SK-N-SH (cell line): ENCODE results near the gene CCDC88C. TPM values are rescaled to one million over a fixed set of nuclear protein-coding genes. Genes with fewer than 3 reads are reported as not detected.

Experiments
- CTCF ChIA-PET: fragments of 300-600, 350-600 bp; formaldehyde crosslinking; extraction: SDS; loops from one replicate; lab custom pipeline; 2021; lab: Yijun Ruan, JAX
- POLR2A ChIA-PET: fragments of 350-600 bp; sonication (Branson Sonifier 250); formaldehyde crosslinking; extraction: SDS; loops from one replicate; lab custom pipeline; 2020; ENCODE audit warnings: antibody characterized with exemption, inconsistent platforms; lab: Yijun Ruan, JAX
- DNase-seq: peaks from one replicate; pipeline ENCODE4 v3.0.0; 2012
- H2AFZ ChIP-seq: fragments of 200-600 bp; sonication (generic); 2 replicates; pipeline ENCODE4 v1.8.1; 2016; ENCODE audit warnings: antibody characterized with exemption, mild to moderate bottlenecking, low read depth
- H3F3A ChIP-seq: fragments of 200-600 bp; sonication (generic); replicated peaks from 2 replicates; pipeline ENCODE3; 2016; ENCODE audit warnings: antibody characterized with exemption, mild to moderate bottlenecking; ENCODE audit not compliant: insufficient read depth
- H3K27ac ChIP-seq, 2 experiments: fragments of 200-500 bp in 1 of 2; fragments of 200-600 bp in 1 of 2; sonication (Bioruptor generic) in 1 of 2; sonication (generic), shearing (Covaris generic) in 1 of 2; 2 replicates each; pipeline versions ENCODE4 v1.5.1 to v1.6.1; 2014 to 2016; ENCODE audit warnings: low read depth in 2 of 2, inconsistent platforms in 1 of 2, low read length in 1 of 2, mild to moderate bottlenecking in 1 of 2, mixed read lengths in 1 of 2
- H3K27me3 ChIP-seq: fragments of 200-600 bp; sonication (generic), shearing (Covaris generic); 2 replicates; pipeline ENCODE4 v1.6.1; 2016; ENCODE audit warnings: mixed run types; ENCODE audit not compliant: insufficient read depth
- H3K36me3 ChIP-seq, 2 experiments: fragments of 200-500 bp in 1 of 2; fragments of 200-600 bp in 1 of 2; sonication (Bioruptor generic) in 1 of 2; sonication (generic) in 1 of 2; replicated peaks in 1 of 2; 2 replicates each; pipeline versions ENCODE3 to v1.5.1; 2014 to 2016; ENCODE audit warnings: low read length in 1 of 2, mild to moderate bottlenecking in 1 of 2; ENCODE audit not compliant: insufficient read depth in 2 of 2, control insufficient read depth in 1 of 2
- H3K4me1 ChIP-seq, 2 experiments: fragments of 200-500 bp in 1 of 2; fragments of 200-600 bp in 1 of 2; sonication (Bioruptor generic) in 1 of 2; sonication (generic), shearing (Covaris generic) in 1 of 2; 2 replicates each; pipeline versions ENCODE4 v1.5.1 to v1.6.1; 2014 to 2016; ENCODE audit warnings: low read depth in 1 of 2, low read length in 1 of 2, mixed run types in 1 of 2; ENCODE audit not compliant: insufficient read depth in 2 of 2, control insufficient read depth in 1 of 2
- H3K4me2 ChIP-seq: fragments of 200-600 bp; sonication (generic), shearing (Covaris generic); 2 replicates; pipeline ENCODE4 v1.6.1; 2017; ENCODE audit warnings: mixed run types
- H3K4me3 ChIP-seq, 2 experiments: fragments of 200-500 bp in 1 of 2; fragments of 200-600 bp in 1 of 2; sonication (Bioruptor generic) in 1 of 2; sonication (generic), shearing (Covaris generic) in 1 of 2; 2 replicates each; pipeline versions ENCODE4 v1.5.1 to v1.8.1; 2014 to 2016; ENCODE audit warnings: low read depth in 2 of 2, inconsistent platforms in 1 of 2, low read length in 1 of 2, mild to moderate bottlenecking in 1 of 2, mixed read lengths in 1 of 2, moderate library complexity in 1 of 2
- H3K79me2 ChIP-seq: fragments of 200-600 bp; sonication (generic); 2 replicates; pipeline ENCODE4 v1.8.1; 2017; ENCODE audit warnings: mild to moderate bottlenecking; ENCODE audit not compliant: insufficient read depth
- H3K9ac ChIP-seq: fragments of 200-600 bp; sonication (generic); 2 replicates; pipeline ENCODE4 v1.6.1; 2017; ENCODE audit warnings: mixed run types
- H3K9me2 ChIP-seq: fragments of 200-600 bp; sonication (generic); 2 replicates; pipeline ENCODE4 v1.6.1; 2017; ENCODE audit warnings: mixed run types
- H3K9me3 ChIP-seq: fragments of 200-600 bp; sonication (generic); 2 replicates; pipeline ENCODE4 v1.6.1; 2017; ENCODE audit warnings: mixed run types, mild to moderate bottlenecking, moderate library complexity
- H4K20me1 ChIP-seq: fragments of 200-600 bp; sonication (generic); 2 replicates; pipeline ENCODE4 v1.6.1; 2017; ENCODE audit warnings: mild to moderate bottlenecking, mixed run types; ENCODE audit not compliant: insufficient read depth
- CHD2 ChIP-seq: fragments of 150-350 bp; IDR thresholded peaks from 2 replicates; pipeline ENCODE4 v1.6.1; 2018; ENCODE audit warnings: low read length; ENCODE audit not compliant: partially characterized antibody
- FOSL2 ChIP-seq: IDR thresholded peaks from 2 replicates; pipeline ENCODE4 v1.4.0; 2012; ENCODE audit warnings: low read depth, mild to moderate bottlenecking, moderate library complexity, borderline replicate concordance
- FOXM1 ChIP-seq: IDR thresholded peaks from 2 replicates; pipeline ENCODE4 v1.4.0; 2012; ENCODE audit warnings: low read depth, mild to moderate bottlenecking
- NFIC ChIP-seq: IDR thresholded peaks from 2 replicates; pipeline ENCODE4 v1.4.0; 2012; ENCODE audit warnings: borderline replicate concordance
- RAD21 ChIP-seq: IDR thresholded peaks from 2 replicates; pipeline ENCODE4 v1.6.1; 2012; ENCODE audit warnings: mild to moderate bottlenecking, low read length
- SIN3A ChIP-seq: IDR thresholded peaks from 2 replicates; pipeline ENCODE4 v1.6.1; 2012; ENCODE audit warnings: low read depth, mild to moderate bottlenecking, low read length, moderate library complexity, borderline replicate concordance
- TEAD4 ChIP-seq: IDR thresholded peaks from 2 replicates; pipeline ENCODE4 v1.4.0; 2012; ENCODE audit warnings: mild to moderate bottlenecking, borderline replicate concordance; ENCODE audit not compliant: insufficient read depth
- YY1 ChIP-seq: IDR thresholded peaks from 2 replicates; pipeline ENCODE4 v1.4.0; 2012; ENCODE audit warnings: low read depth, mild to moderate bottlenecking
- WGBS: methylation state at CpG from one replicate; pipeline ENCODE4 v1.1.6; 2017; ENCODE audit warnings: low lambda C conversion rate; 5-methylcytosine and 5-hydroxymethylcytosine counted together
- polyA plus RNA-seq, 3 experiments: library from polyadenylated mRNA; depleted of rRNA; stranded (reverse); fragments of >200 nt; gene quantifications; 2 replicates each; pipeline ENCODE4 v1.2.3, GENCODE V29; 2012
- TF ChIP-seq, protein P1 (sequence below): IDR thresholded peaks from 2 replicates; pipeline ENCODE4 v1.4.0; 2012; ENCODE audit warnings: low read depth, borderline replicate concordance
- TF ChIP-seq, protein P2 (sequence below): IDR thresholded peaks from 2 replicates; pipeline ENCODE4 v1.4.0; 2012; ENCODE audit warnings: low read depth, borderline replicate concordance
- TF ChIP-seq, protein P3 (sequence below): fragments of 150-350 bp; IDR thresholded peaks from 2 replicates; pipeline ENCODE4 v1.6.1; 2017; ENCODE audit warnings: antibody characterized with exemption, low read length, low read depth, borderline replicate concordance
- TF ChIP-seq, protein P4 (sequence below): IDR thresholded peaks from 2 replicates; pipeline ENCODE4 v1.4.0; 2012; ENCODE audit warnings: low read depth
- TF ChIP-seq, protein P5 (sequence below): IDR thresholded peaks from 2 replicates; pipeline ENCODE4 v1.6.1; 2012; ENCODE audit warnings: mild to moderate bottlenecking, low read depth, low read length, moderate library complexity

Gene CCDC88C
- polyA plus RNA-seq, 1 of the 3 experiments (the other 2 are of a cell fraction), result 0.39 TPM

DNA sequence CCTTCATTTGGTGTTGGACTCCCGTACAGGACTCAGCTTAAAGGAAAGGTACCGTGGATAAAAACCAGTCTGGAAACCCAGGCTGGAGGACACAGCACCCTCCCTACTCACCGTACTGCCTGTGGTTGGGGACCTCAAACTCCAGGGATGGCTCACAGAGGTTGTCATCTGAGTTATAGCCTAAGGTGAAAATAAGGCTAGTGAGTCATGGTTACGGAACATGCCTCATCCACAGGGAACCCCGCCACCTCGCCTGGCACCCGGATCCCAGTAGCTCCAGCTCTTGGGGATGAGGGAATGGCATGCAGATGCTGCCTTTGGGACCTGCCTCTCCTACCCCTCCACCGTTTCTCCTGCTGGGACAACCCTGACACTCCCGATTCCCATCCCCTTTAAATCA lies 136.3 kb downstream of the CCDC88C start:
- Histone ChIP-seq H4K20me1 (no peaks in the 10 kb centered on the region), H3K4me3 (no peak overlapping the region), H3K79me2 (no peaks in the 10 kb centered on the region), H3K9me2 (no peaks in the 10 kb centered on the region), H3K4me2 (no peak overlapping the region), H3K4me1 (peaks cover 20 to 59% of the 10 kb centered on the region in 2 experiments; a peak in 3 of 4 replicates), H3K9ac (no peak overlapping the region), H3K27ac (peak overlapping the region in 1 of 2 experiments; percentile 39; a peak in 1 of 4 replicates), H3K36me3 (no peaks in the 10 kb centered on the region), H3F3A (no peaks in the 10 kb centered on the region), H3K27me3 (no peaks in the 10 kb centered on the region), H3K9me3 (no peaks in the 10 kb centered on the region), H2AFZ (no peak overlapping the region)
- ChIA-PET POLR2A (no interaction called here), CTCF (interaction anchor here (1.3 to 18.4 kb wide), 5 partner anchors 30 to 379 kb away, joined by 3 to 391 read pairs (median 5); partner anchors contain the start of gene CCDC88C)
- TF ChIP-seq FOSL2, result no peak
- no peak for TF ChIP-seq TEAD4
- no peak for TF ChIP-seq SIN3A
- TF ChIP-seq CHD2, result no peak
- TF ChIP-seq, protein P1, sequence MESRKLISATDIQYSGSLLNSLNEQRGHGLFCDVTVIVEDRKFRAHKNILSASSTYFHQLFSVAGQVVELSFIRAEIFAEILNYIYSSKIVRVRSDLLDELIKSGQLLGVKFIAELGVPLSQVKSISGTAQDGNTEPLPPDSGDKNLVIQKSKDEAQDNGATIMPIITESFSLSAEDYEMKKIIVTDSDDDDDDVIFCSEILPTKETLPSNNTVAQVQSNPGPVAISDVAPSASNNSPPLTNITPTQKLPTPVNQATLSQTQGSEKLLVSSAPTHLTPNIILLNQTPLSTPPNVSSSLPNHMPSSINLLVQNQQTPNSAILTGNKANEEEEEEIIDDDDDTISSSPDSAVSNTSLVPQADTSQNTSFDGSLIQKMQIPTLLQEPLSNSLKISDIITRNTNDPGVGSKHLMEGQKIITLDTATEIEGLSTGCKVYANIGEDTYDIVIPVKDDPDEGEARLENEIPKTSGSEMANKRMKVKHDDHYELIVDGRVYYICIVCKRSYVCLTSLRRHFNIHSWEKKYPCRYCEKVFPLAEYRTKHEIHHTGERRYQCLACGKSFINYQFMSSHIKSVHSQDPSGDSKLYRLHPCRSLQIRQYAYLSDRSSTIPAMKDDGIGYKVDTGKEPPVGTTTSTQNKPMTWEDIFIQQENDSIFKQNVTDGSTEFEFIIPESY, result no peak
- no peak for TF ChIP-seq RAD21
- TF ChIP-seq NFIC, result no peak
- TF ChIP-seq YY1, result no peak
- TF ChIP-seq, protein P2, sequence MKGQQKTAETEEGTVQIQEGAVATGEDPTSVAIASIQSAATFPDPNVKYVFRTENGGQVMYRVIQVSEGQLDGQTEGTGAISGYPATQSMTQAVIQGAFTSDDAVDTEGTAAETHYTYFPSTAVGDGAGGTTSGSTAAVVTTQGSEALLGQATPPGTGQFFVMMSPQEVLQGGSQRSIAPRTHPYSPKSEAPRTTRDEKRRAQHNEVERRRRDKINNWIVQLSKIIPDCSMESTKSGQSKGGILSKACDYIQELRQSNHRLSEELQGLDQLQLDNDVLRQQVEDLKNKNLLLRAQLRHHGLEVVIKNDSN, result no peak
- TF ChIP-seq, protein P3, sequence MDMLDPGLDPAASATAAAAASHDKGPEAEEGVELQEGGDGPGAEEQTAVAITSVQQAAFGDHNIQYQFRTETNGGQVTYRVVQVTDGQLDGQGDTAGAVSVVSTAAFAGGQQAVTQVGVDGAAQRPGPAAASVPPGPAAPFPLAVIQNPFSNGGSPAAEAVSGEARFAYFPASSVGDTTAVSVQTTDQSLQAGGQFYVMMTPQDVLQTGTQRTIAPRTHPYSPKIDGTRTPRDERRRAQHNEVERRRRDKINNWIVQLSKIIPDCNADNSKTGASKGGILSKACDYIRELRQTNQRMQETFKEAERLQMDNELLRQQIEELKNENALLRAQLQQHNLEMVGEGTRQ, result no peak
- TF ChIP-seq, protein P4, sequence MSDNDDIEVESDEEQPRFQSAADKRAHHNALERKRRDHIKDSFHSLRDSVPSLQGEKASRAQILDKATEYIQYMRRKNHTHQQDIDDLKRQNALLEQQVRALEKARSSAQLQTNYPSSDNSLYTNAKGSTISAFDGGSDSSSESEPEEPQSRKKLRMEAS, result no peak
- no peak for TF ChIP-seq FOXM1
- TF ChIP-seq, protein P5, sequence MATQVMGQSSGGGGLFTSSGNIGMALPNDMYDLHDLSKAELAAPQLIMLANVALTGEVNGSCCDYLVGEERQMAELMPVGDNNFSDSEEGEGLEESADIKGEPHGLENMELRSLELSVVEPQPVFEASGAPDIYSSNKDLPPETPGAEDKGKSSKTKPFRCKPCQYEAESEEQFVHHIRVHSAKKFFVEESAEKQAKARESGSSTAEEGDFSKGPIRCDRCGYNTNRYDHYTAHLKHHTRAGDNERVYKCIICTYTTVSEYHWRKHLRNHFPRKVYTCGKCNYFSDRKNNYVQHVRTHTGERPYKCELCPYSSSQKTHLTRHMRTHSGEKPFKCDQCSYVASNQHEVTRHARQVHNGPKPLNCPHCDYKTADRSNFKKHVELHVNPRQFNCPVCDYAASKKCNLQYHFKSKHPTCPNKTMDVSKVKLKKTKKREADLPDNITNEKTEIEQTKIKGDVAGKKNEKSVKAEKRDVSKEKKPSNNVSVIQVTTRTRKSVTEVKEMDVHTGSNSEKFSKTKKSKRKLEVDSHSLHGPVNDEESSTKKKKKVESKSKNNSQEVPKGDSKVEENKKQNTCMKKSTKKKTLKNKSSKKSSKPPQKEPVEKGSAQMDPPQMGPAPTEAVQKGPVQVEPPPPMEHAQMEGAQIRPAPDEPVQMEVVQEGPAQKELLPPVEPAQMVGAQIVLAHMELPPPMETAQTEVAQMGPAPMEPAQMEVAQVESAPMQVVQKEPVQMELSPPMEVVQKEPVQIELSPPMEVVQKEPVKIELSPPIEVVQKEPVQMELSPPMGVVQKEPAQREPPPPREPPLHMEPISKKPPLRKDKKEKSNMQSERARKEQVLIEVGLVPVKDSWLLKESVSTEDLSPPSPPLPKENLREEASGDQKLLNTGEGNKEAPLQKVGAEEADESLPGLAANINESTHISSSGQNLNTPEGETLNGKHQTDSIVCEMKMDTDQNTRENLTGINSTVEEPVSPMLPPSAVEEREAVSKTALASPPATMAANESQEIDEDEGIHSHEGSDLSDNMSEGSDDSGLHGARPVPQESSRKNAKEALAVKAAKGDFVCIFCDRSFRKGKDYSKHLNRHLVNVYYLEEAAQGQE, result no peak
- WGBS, result 93% methylated on average over 5 of the region's 9 CpGs
- DNase-seq, result no peak
